ENCODE data around the gene PCDHA8.

PCDHA8 gene

DNA sequence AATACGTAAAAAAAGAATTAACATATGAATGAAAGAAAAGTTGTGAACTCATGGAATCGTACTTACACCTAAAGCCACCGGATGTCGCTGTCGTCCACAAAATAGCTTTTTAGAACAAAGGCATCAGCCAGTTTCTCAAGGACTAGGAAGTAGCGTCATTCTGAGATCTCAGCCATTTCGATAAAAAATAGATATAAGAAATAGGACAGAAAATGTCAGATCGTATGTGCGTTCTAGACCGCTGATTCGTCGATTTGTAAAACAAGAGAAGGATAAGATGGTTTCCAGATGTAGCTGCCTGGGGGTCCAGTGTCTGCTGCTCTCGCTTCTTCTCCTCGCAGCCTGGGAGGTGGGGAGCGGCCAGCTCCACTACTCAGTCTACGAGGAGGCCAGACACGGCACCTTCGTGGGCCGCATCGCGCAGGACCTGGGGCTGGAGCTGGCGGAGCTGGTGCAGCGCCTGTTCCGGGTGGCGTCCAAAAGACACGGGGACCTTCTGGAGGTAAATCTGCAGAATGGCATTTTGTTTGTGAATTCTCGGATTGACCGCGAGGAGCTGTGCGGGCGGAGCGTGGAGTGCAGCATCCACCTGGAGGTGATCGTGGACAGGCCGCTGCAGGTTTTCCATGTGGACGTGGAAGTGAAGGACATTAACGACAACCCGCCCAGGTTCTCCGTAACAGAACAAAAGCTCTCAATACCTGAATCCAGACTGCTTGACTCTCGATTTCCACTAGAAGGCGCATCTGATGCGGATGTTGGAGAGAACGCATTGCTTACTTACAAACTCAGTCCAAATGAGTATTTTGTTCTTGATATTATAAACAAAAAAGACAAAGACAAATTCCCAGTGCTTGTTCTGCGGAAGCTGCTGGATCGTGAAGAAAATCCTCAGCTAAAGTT lies 15.0 kb downstream of the PCDHA8 start, which contains the start of gene PCDHA10:
Gene PCDHA10 (plus strand): TSS at position 126 of the 903 bp plus-strand sequence. CDS start 152 bp downstream, at position 278.
- H3K9me3 ChIP-seq (ENCODE audit: control insufficient read depth, low read length), result no peaks in the 10 kb centered on the region
- H3K36me3 ChIP-seq (ENCODE audit: control insufficient read depth, insufficient read depth, low read length), result peaks cover under 1% of the 10 kb centered on the region
- H3K4me1 ChIP-seq (ENCODE audit: control insufficient read depth, insufficient read depth, low read length), result no peaks in the 10 kb centered on the region
- no peak within 1 kb of the TSS for H3K4me3 ChIP-seq (ENCODE audit: insufficient read depth, low read depth, low read length)
- H3K27me3 ChIP-seq (ENCODE audit: control insufficient read depth, insufficient read depth, low read length, poor library complexity, severe bottlenecking), result no peaks in the 10 kb centered on the region
- H3K27ac ChIP-seq (ENCODE audit: insufficient read depth, low read depth, low read length, poor library complexity, severe bottlenecking), result no peak within 1 kb of the TSS
- WGBS, 2 experiments, result 90 to 92% methylated on average over 43 to 44 of the region's 44 CpGs

DNA sequence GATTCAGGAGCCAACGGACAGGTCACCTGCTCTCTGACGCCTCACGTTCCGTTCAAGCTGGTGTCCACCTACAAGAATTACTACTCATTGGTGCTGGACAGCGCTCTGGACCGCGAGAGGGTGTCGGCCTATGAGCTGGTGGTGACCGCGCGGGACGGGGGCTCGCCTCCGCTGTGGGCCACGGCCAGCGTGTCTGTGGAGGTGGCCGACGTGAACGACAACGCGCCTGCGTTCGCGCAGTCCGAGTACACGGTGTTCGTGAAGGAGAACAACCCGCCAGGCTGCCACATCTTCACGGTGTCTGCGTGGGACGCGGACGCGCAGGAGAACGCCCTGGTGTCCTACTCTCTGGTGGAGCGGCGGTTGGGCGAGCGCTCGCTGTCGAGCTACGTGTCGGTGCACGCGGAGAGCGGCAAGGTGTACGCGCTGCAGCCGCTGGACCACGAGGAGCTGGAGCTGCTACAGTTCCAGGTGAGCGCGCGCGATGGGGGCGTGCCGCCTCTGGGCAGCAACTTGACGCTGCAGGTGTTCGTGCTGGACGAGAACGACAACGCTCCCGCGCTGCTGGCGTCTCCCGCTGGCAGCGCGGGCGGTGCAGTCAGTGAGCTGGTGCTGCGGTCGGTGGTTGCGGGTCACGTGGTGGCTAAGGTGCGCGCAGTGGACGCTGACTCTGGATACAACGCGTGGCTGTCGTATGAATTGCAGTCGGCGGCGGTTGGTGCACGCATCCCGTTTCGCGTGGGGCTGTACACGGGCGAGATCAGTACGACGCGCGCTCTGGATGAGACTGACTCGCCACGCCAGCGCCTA lies 16.4 kb downstream of the PCDHA8 start:
- WGBS, 2 experiments, result 96 to 97% methylated on average over 94 of the region's 94 CpGs
- Histone ChIP-seq H3K4me1 (ENCODE audit: control insufficient read depth, insufficient read depth, low read length) (no peaks in the 10 kb centered on the region), H3K36me3 (ENCODE audit: control insufficient read depth, insufficient read depth, low read length) (peaks cover 3% of the 10 kb centered on the region), H3K4me3 (ENCODE audit: insufficient read depth, low read depth, low read length) (no peak overlapping the region), H3K9me3 (ENCODE audit: control insufficient read depth, low read length) (no peaks in the 10 kb centered on the region), H3K27me3 (ENCODE audit: control insufficient read depth, insufficient read depth, low read length, poor library complexity, severe bottlenecking) (no peaks in the 10 kb centered on the region), H3K27ac (ENCODE audit: insufficient read depth, low read depth, low read length, poor library complexity, severe bottlenecking) (no peak overlapping the region)

DNA sequence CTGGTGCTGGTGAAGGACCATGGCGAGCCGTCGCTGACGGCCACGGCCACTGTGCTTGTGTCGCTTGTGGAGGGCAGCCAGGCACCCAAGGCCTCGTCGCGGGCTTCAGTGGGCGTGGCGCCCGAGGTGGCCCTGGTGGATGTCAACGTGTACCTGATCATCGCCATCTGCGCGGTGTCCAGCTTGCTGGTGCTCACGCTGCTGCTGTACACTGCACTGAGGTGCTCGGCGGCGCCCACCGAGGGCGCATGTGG lies 16.9 kb downstream of the PCDHA8 start:
- no peak overlapping the region for H3K27ac ChIP-seq (ENCODE audit: insufficient read depth, low read depth, low read length, poor library complexity, severe bottlenecking)
- no peaks in the 10 kb centered on the region for H3K27me3 ChIP-seq (ENCODE audit: control insufficient read depth, insufficient read depth, low read length, poor library complexity, severe bottlenecking)
- H3K4me3 ChIP-seq (ENCODE audit: insufficient read depth, low read depth, low read length), result no peak overlapping the region
- H3K9me3 ChIP-seq (ENCODE audit: control insufficient read depth, low read length), result no peaks in the 10 kb centered on the region
- WGBS, 2 experiments, result 96 to 98% methylated on average over 22 of the region's 22 CpGs
- H3K36me3 ChIP-seq (ENCODE audit: control insufficient read depth, insufficient read depth, low read length), result peaks cover 3% of the 10 kb centered on the region
- no peaks in the 10 kb centered on the region for H3K4me1 ChIP-seq (ENCODE audit: control insufficient read depth, insufficient read depth, low read length)

DNA sequence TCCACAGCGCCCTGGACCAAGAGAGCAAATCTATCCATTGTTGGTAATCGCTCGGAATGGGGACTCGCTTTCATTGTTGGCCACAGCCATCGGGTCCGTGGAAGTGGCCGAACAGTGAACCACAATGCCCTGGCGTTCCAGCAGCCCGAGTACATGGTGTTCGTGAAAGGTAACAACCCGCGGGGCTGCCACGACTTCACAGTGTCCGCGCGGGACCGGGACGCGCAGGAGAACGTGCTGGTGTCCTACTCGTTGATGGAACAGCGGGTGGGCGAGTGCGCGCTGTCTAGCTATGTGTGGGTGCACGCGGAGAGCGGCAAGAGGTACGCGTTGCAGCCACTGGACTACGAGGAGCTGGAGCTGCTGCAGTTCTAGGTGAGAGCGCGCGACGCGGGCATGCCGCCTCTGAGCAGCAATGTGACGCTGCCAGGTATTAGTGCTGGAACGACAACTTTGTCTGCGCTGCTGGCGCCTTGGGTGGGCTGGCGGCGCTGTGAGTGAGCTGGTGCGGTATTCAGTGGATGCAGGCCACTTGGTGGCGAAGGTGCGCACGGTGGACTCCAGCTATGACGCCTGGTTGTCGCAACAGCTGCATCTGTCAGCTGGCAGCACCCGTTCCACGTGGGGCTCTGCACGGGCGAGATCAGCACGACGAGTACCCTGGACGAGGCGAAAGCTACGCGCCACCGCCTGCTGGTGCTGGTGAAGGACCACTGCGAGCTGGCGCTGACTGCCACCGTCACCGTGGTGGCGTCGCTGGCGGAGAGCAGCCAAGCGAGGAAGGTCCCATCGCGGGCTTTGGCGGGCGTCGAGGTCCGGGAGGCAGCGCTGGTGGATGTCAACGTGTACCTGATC lies 21.7 kb downstream of the PCDHA8 start:
- 96 to 97% methylated on average over 76 of the region's 76 CpGs for WGBS, 2 experiments
- Histone ChIP-seq H3K9me3 (ENCODE audit: control insufficient read depth, low read length) (no peaks in the 10 kb centered on the region), H3K4me3 (ENCODE audit: insufficient read depth, low read depth, low read length) (no peak overlapping the region), H3K27ac (ENCODE audit: insufficient read depth, low read depth, low read length, poor library complexity, severe bottlenecking) (no peak overlapping the region), H3K36me3 (ENCODE audit: control insufficient read depth, insufficient read depth, low read length) (peaks cover 3% of the 10 kb centered on the region), H3K27me3 (ENCODE audit: control insufficient read depth, insufficient read depth, low read length, poor library complexity, severe bottlenecking) (no peaks in the 10 kb centered on the region), H3K4me1 (ENCODE audit: control insufficient read depth, insufficient read depth, low read length) (no peaks in the 10 kb centered on the region)

DNA sequence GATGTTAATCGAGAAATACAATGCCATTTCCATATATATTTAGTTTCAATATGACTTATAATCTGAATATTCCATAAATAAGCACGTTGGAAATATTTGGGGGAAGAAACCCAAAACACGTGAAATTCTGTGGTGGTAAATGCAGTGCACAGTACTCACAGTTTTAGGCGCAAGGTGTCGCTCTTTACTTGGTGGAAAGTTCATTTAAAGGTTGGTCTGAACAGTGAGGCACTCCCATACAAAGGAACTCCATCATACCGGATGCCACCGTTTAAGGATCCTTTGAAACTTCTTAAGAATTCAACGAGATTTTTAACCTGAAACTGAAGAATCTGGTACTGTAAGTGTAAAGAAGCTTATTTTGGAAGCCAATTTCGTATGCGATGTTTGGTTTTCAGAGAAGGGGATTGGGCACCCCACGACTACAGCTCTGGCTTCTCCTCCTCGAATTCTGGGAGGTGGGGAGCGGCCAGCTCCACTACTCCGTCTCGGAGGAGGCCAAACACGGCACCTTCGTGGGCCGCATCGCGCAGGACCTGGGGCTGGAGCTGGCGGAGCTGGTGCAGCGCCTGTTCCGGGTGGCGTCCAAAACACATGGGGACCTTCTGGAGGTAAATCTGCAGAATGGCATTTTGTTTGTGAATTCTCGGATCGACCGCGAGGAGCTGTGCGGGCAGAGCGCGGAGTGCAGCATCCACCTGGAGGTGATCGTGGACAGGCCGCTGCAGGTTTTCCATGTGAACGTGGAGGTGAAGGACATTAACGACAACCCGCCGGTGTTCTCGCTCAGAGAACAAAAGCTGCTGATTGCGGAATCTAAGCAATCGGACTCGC lies 28.0 kb downstream of the PCDHA8 start, which contains the start of gene PCDHA11:
Gene PCDHA11 (plus strand): TSS at position 237 of the 834 bp plus-strand sequence. CDS start 147 bp downstream, at position 384.
- WGBS, 2 experiments, result 40 to 42% methylated on average over 40 of the region's 41 CpGs
- no peak within 1 kb of the TSS for H3K27ac ChIP-seq (ENCODE audit: insufficient read depth, low read depth, low read length, poor library complexity, severe bottlenecking)
- H3K4me3 ChIP-seq (ENCODE audit: insufficient read depth, low read depth, low read length), result peak within 1 kb of the TSS; percentile 66
- H3K9me3 ChIP-seq (ENCODE audit: control insufficient read depth, low read length), result no peaks in the 10 kb centered on the region
- H3K4me1 ChIP-seq (ENCODE audit: control insufficient read depth, insufficient read depth, low read length), result no peaks in the 10 kb centered on the region
- H3K27me3 ChIP-seq (ENCODE audit: control insufficient read depth, insufficient read depth, low read length, poor library complexity, severe bottlenecking), result no peaks in the 10 kb centered on the region
- H3K36me3 ChIP-seq (ENCODE audit: control insufficient read depth, insufficient read depth, low read length), result peaks cover 10% of the 10 kb centered on the region

DNA sequence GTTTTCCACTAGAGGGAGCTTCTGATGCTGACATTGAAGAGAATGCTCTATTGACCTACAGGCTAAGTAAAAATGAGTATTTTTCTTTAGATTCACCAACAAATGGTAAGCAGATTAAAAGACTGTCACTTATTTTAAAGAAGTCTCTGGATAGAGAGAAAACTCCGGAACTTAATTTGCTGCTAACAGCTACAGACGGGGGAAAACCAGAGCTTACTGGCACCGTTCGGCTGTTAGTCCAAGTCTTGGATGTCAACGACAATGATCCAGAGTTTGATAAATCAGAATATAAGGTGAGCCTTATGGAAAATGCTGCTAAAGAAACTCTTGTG lies 28.5 kb downstream of the PCDHA8 start:
- H3K4me3 ChIP-seq (ENCODE audit: insufficient read depth, low read depth, low read length), result peak overlapping the region; percentile 66
- 89 to 92% methylated on average over 5 of the region's 5 CpGs for WGBS, 2 experiments

DNA sequence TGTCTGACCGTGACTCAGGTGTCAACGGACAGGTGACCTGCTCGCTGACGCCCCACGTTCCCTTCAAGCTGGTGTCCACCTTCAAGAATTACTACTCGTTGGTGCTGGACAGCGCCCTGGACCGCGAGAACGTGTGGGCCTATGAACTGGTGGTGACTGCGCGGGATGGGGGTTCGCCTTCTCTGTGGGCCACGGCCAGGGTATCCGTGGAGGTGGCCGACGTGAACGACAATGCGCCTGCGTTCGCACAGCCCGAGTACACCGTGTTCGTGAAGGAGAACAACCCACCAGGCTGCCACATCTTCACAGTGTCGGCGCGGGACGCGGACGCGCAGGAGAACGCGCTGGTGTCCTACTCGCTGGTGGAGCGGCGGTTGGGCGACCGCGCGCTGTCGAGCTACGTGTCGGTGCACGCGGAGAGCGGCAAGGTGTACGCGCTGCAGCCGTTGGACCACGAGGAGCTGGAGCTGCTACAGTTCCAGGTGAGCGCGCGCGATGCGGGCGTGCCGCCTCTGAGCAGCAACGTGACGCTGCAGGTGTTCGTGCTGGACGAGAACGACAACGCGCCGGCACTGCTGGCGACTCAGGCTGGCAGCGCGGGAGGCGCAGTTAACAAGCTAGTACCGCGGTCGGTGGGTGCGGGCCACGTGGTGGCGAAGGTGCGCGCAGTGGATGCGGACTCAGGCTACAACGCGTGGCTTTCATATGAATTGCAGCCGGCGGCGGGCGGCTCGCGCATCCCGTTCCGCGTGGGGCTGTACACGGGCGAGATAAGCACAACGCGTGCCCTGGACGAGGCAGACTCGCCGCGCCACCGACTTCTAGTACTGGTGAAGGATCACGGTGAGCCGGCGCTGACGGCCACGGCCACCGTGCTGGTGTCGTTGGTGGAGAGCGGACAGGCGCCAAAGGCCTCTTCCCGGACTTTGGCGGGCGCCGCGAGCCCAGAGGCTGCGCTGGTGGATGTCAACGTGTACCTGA lies 29.5 kb downstream of the PCDHA8 start:
- WGBS, 2 experiments, result 97% methylated on average over 114 of the region's 114 CpGs
- Histone ChIP-seq H3K36me3 (ENCODE audit: control insufficient read depth, insufficient read depth, low read length) (peaks cover 10% of the 10 kb centered on the region), H3K4me3 (ENCODE audit: insufficient read depth, low read depth, low read length) (no peak overlapping the region)

More for the DNA sequence above, 28.5 kb downstream of the PCDHA8 start:
- H3K27me3 ChIP-seq (ENCODE audit: control insufficient read depth, insufficient read depth, low read length, poor library complexity, severe bottlenecking), result no peaks in the 10 kb centered on the region
- no peak overlapping the region for H3K27ac ChIP-seq (ENCODE audit: insufficient read depth, low read depth, low read length, poor library complexity, severe bottlenecking)
- H3K9me3 ChIP-seq (ENCODE audit: control insufficient read depth, low read length), result no peaks in the 10 kb centered on the region
- peaks cover 10% of the 10 kb centered on the region for H3K36me3 ChIP-seq (ENCODE audit: control insufficient read depth, insufficient read depth, low read length)
- no peaks in the 10 kb centered on the region for H3K4me1 ChIP-seq (ENCODE audit: control insufficient read depth, insufficient read depth, low read length)

DNA sequence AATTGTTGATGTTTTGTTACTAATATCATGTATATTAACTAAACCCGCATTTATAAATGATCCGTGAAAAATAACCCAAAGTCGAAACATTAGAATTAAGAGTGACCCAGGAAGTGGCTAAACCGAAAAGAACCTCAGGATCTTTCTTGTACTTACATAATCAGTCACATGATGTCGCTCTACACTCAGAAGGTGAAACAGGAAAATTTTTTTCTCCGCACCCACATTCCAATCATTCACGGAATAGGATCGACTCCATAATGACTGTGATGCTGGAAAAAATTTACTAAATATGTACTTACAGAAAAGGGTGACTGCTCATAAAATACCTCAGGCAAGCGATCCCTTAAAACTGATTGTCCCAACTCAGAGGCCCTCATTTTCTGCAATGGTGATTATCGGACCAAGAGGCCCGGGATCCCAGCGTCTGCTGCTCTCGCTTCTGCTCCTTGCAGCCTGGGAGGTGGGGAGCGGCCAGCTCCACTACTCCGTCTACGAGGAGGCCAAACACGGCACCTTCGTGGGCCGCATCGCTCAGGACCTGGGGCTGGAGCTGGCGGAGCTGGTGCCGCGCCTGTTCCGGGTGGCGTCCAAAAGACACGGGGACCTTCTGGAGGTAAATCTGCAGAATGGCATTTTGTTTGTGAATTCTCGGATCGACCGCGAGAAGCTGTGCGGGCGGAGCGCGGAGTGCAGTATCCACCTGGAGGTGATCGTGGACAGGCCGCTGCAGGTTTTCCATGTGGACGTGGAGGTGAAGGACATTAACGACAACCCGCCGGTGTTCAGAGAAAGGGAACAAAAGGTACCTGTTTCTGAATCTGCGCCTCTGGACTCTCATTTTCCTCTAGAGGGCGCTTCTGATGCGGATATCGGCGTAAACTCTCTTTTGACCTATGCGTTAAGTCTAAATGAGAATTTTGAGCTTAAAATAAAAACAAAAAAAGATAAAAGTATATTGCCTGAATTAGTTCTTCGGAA lies 34.4 kb downstream of the PCDHA8 start, which contains the start of gene PCDHA12:
Gene PCDHA12 (plus strand): TSS at position 224 of the 981 bp plus-strand sequence. CDS start 165 bp downstream, at position 389.
- Histone ChIP-seq H3K27ac (ENCODE audit: insufficient read depth, low read depth, low read length, poor library complexity, severe bottlenecking) (no peak within 1 kb of the TSS), H3K36me3 (ENCODE audit: control insufficient read depth, insufficient read depth, low read length) (peaks cover 18% of the 10 kb centered on the region), H3K4me1 (ENCODE audit: control insufficient read depth, insufficient read depth, low read length) (no peaks in the 10 kb centered on the region), H3K4me3 (ENCODE audit: insufficient read depth, low read depth, low read length) (peak within 1 kb of the TSS; percentile 52), H3K27me3 (ENCODE audit: control insufficient read depth, insufficient read depth, low read length, poor library complexity, severe bottlenecking) (no peaks in the 10 kb centered on the region), H3K9me3 (ENCODE audit: control insufficient read depth, low read length) (no peaks in the 10 kb centered on the region)
- 76 to 78% methylated on average over 43 to 47 of the region's 47 CpGs for WGBS, 2 experiments

More for the DNA sequence above, 29.5 kb downstream of the PCDHA8 start:
- Histone ChIP-seq H3K27ac (ENCODE audit: insufficient read depth, low read depth, low read length, poor library complexity, severe bottlenecking) (no peak overlapping the region), H3K27me3 (ENCODE audit: control insufficient read depth, insufficient read depth, low read length, poor library complexity, severe bottlenecking) (no peaks in the 10 kb centered on the region), H3K9me3 (ENCODE audit: control insufficient read depth, low read length) (no peaks in the 10 kb centered on the region), H3K4me1 (ENCODE audit: control insufficient read depth, insufficient read depth, low read length) (no peaks in the 10 kb centered on the region)

Data from ectodermal cell (in vitro differentiated cells).